ENCODE data around the gene DTNBP1.
"Not testable (repeated sequence)": the region's sequence is repeated elsewhere in the genome, so short reads cannot be mapped to it uniquely, and the experiment has no call there.

The DTNBP1 gene

DNA sequence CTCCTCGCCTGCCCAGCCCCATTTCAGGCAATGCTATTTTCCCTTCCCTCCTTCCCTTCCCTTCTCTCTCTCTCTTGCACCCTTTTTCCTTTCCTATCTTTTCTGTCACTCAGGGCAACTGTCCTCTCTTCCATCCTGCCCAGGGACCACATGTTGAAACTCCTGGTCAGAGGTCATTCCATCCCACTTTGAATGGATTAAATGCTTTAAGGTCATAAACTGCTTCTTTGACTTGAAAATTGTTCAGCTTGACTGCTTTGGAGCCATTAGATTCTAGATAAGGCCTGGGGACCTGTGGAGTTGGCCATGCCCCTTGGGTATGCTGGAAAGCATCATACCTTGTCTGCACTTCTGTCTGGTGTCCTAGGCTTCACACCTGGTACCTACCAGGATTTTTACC, 106.1 kb downstream of the DTNBP1 start:
- DNase-seq (ENCODE audit: low spot score) = no peak

- no peak for DNase-seq (ENCODE audit: low spot score)
Measured at GRCh38 chr6:15555101-15556038, 107.5 kb downstream of the DTNBP1 start.

DNA sequence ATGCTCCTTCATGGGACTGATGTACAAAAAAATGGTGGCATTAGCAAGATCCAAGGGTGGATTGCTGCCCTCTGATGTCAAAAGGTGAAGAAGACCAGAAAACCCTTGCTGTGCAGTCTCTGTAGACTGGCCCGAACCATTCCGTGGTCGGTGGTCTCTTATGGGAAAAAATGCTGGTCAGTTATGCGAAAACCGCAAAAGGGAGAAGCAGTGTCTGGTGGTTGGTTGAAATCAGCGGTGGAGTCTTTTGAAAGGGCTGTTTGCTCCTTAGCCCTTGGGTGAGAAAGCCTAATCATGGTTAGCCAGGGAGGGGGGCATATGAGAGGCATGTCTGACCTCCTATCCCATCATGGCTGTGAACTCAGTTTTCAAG, 108.1 kb downstream of the DTNBP1 start:
- DNase-seq (ENCODE audit: low spot score) = no peak

DNA sequence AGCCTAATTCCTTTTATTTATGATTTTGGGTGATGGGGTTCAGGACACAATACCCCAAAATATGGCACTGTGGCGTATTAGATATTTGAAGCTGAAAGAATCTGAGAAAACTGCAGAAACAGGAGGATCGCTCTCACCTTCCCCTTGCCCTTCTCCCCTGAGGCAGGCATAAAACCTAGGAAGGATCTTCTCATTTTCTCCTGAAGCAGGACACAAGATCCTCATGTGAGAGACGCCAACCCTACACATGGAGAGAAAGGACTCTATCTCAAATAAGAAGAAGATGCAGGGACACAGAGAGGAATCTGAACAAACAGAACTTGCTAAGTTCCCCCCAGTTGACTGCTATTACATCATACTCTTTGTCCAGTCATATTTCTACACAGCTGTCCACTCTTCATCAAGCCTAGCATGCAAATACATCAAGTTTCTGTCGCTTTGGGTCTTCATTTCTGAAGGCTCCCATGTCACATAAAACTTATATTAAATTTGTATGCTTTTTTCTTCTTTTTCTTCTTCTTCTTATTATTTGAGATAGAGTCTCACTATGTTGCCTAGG, 109.0 kb downstream of the DTNBP1 start:
- no peak for DNase-seq (ENCODE audit: low spot score)

DNA sequence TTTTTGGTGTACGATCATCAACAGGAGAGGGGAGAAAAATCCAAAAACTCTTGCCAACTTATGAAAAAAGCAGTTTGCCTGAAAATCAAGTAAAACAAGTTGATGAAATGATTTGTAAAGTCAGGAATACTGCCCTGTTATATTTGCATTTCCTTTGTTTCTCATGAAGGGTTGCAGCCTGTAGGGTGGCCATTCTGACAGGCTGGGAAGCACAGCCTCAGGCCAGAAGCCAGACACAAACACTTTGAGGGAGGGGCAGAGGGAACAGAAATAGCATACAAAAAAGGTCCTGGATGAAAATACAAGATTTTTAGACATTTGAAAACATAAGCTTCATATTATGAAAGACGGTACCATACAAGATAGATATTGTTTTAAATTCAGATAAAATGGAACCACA, 109.8 kb downstream of the DTNBP1 start:
- no peak for DNase-seq (ENCODE audit: low spot score)

DNA sequence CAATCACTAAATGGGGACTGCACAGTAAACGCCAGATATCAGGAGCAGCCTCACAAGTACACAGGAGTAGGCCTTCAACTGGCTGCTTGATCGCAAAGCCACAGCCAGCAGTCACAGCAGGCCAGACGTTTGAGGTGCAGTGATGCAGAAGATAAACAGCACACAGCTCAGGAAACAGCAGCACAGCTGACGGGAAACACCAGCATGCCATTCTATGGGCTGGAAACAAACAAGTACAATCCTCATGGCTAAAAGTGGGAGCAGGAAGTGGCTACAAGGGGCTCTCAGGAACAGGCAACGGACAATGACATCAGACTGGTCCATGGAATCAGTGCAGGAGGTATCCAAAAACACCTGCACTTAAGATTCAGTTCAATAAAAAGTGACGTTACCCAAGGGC, 111.0 kb downstream of the DTNBP1 start:
- DNase-seq (ENCODE audit: low spot score) = no peak

DNA sequence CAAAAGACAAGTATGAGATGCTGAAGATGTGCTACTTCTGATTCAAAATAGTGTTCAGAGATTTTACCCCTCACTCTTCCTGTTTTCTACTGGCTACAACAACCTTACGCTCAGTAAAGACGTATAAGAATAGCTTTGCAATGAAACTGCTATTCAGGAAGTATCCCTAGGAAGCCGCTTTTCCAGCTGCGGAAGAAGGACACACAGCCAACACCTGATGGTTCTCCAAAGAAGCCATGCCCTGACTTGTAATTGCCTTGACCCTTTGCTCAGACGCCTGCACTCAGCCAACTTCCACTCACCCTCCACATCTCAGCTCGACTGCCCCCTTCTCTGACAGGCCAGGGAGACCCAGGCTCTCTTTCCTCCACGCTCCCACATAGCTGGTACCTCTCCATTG, 111.6 kb downstream of the DTNBP1 start:
- no peak for DNase-seq (ENCODE audit: low spot score)

- DNase-seq (ENCODE audit: low spot score) = no peak
Measured at GRCh38 chr6:15550546-15551123, 112.2 kb downstream of the DTNBP1 start.

- no peak for DNase-seq (ENCODE audit: low spot score)
Measured at GRCh38 chr6:15549371-15549770, 113.5 kb downstream of the DTNBP1 start.

GRCh38 chr6:15547400-15547799, 115.4 kb downstream of the DTNBP1 start:
- DNase-seq (ENCODE audit: low spot score) = no peak

DNA sequence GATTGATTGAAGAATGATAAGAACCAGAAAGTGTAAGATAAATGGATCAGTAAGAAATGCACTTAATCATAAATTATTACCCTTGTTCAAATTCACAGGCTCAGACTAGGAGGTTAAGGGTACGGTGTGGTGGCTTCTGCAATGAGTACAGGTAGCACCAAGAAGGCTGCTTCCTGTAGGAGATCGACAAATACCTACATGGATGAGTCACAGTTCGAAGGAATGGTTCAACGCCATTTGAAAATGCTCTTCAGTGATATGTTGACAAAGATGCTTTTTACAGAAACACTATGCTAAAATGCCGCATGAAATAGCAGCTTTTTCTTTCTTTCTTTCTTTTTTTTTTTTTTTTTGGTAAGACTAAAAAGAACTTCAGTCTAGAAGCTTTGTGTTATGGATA, 116.2 kb downstream of the DTNBP1 start:
- DNase-seq (ENCODE audit: low spot score) = no peak

- no peak for DNase-seq (ENCODE audit: low spot score)
Measured at GRCh38 chr6:15544321-15544900, 118.4 kb downstream of the DTNBP1 start.

DNA sequence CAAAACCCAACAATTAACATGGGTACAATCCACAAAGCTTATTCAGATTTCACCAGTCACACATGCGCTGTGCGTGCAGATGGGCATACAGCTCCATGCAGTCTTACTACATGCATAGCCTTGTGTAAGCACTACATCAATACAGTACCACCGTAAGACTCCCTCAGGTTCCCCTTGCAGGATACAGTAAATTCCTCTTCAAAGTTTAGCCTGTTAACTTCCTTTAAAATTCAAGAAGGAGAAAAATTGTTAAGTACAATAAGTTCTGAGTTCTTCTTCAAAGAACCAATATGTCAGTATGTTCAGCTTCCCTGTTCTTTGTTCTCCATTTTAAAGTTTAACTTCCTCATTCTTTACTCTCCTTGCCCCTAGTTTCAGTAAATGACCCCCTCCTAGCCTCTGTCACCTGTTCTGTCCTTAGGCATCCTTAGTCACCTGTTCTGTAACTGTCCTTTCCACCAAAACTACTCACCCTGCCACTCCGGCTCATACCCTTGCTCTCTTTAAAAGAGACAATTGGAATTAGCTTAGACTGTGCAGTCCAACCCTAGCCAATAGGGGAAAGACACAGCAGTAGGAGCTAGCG, 119.4 kb downstream of the DTNBP1 start:
- not testable (repeated sequence) for DNase-seq (ENCODE audit: low spot score)

- no peak for DNase-seq (ENCODE audit: low spot score)
Measured at GRCh38 chr6:15539722-15540270, 123.0 kb downstream of the DTNBP1 start.

GRCh38 chr6:15538766-15539495, 123.9 kb downstream of the DTNBP1 start:
- no peak for DNase-seq (ENCODE audit: low spot score)

GRCh38 chr6:15538106-15538505, 124.7 kb downstream of the DTNBP1 start:
- DNase-seq (ENCODE audit: low spot score) = no peak

DNA sequence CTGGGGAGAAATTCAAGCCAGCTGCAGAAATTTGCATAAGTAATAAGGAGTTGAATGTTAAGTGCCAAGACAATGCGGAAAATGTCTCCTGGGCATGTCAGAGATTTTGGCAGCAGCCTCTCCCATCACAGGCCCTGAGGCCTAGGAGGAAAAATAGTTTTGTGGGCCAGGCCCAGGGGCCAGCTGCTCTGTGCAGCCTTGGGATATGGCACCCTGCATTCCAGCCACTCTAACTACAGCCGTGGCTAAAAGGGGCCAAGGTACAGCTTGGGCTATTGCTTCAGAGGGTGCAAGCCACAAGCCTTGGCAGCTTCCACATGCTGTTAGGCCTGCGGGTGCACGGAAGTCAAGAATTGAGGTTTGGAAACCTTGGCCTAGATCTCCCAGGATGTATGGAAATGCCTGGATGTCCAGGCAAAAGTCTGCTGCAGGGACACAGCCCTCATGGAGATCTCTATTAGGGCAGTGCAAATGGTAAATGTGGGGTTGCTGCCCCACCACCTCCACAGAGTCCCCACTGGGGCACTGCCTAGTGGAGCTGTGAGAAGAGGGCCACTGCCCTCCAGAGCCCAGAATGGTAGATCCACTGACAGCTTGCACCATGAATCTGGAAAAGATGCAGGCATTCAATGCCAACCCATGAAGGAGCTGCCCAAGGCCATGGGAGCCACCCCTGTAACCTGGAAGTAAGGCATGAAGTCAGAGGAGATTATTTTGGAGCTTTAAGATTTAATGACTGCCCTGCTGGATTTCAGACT, 126.5 kb downstream of the DTNBP1 start:
- DNase-seq (ENCODE audit: low spot score) = no peak

DNA sequence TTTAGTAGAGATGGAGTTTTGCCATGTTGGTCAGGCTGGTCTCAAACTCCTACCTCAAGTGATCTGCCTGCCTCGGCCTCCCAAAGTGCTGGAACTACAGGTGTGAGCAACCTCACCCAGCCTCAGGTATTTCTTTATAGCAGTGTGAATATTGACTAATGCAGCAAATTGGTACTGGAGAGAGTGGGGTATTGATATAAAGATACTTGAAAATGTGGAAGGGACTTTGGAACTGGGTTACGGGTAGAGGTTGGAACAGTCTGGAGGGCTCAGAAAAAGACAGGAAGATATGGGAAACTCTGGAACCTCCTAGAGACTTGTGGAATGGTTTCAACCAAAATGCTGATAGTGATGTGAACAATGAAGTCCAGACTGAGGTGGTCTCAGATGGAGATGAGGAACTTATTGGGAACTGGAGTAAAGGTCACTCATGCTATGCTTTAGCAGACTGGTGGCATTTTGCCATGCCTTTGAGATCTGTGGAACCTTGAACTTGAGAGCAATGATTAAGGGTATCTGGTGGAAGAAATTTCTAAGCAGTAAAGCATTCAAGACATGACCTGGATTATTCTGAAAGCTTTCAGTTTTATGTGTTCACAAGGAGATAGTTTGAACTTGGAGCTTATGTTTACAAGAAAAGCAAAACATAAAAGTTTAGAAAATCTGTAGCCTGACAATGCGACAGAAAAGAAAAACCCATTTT, 127.2 kb downstream of the DTNBP1 start:
- no peak for DNase-seq (ENCODE audit: low spot score)

DNA sequence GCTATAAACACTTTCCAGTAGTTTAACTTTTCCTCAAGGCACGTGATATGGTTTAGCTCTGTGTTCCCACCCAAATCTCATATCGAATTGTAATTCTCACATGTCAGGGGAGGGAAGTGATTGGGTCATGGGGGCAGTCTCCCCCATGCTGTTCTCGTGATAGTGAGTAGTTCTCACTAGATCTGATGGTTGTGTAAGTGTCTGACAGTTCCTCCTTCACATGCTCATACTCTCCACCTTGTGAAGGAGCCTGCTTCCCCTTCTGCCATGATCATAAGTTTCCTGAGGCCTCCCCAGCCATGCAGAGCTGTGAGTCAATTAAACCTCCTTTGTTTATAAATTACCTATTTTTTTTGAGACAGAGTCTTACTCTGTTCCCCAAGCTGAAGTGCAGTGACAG, 127.9 kb downstream of the DTNBP1 start:
- DNase-seq (ENCODE audit: low spot score) = no peak

DNA sequence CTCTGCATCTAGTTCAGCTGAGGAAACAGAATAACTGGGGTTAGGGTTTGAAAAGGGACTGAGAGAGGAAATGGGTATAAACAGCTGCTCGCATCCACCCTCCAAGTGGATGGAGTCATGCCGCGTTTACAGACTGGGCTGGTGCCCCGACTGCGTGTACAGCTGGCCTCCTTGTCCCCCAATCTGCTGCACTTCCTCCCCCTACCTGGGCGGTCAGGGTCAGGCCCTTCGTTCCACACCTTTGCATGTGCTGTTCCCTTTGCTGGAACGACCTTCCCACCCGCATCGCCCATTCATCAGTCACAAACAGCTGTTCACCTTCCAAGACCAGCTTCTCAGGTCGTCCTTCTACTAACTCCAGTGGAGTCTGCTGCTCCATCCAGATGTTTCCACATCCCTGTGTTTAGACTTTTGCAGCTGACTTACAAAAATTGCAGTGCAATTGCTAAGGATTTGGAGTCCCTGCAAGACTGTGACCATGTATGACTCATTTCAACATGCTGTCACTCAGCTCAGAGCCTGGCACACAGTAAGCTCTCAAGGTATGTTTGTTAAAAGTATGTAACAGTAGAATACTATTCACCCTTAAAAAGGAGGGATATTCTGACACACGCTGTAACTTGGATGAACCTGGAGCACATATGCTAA, 129.3 kb downstream of the DTNBP1 start:
- no peak for DNase-seq (ENCODE audit: low spot score)
